Measurements from ENCODE around the gene UGT1A1.

UGT1A1 gene

DNA sequence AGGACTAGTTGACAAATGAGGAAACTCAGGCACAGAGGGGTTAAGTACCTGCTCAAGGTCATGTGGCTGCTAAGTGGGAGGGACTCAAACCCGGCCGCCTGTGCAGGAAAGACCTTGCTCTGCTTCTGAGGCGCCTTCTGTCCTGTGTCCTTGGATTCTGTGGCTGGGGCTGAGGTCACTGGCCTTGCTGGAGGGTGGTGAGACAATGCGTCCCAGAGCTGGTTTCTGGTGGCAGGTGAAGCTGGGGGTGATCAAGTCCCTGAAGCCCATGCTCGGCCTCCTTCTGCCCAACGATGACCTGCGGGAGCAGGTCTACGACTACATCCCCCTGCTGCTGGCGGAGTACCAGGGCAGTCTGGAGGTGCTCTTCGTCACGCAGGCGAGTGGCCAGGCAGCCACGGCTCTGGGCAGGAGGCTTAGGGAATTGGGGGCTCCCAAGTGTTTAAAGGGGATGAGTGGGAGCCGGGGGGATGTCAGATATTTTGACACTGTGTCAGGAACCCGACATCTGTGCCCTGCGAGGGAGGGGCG is 34.1 kb downstream of the UGT1A1 start:
- H3K4me3 ChIP-seq (ENCODE audit: low read depth, low read length), result no peak overlapping the region

DNA sequence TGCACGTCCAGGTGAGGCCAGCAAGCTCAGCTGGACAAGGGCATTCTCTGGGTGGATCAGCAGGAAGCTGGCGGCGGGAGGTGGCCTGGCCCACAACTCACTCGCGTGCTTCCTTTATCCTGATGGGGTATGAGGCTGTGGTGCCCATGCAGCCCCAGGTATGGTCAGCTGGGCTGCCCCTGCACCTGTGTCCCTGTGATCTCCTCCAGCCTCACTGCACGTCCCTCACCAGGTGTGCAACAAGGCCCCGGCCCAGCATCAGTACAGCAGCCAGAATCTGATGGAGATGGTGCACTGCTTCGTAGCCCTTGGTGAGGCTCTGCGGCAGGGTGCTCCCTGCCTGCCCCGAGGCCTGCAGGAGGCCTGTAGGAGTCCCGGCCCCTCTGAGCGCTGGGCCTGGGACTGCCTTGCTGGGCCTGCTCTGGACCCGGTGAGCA is 35.7 kb downstream of the UGT1A1 start:
- no peak overlapping the region for H3K4me3 ChIP-seq (ENCODE audit: low read depth, low read length)

DNA sequence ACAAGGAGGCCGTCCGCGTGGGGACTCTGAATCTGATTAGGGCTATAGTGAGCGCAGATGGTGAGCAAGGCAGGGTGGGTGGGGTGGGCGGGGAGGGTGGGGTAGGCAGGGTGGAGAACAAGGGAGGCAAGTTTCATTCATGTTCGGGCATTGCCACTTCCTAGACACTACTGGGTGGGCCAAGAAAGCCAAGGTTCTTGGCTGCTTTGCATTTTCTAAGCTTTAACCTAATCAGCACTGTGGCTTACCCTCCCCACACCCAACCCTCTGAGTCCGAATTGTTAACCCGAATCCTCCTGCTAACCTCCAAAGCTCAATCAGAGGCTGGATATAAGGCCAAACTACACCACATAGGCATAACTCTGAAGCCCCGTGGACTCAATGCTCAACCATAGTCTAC is 36.2 kb downstream of the UGT1A1 start:
- H3K4me3 ChIP-seq (ENCODE audit: low read depth, low read length), result no peak overlapping the region

DNA sequence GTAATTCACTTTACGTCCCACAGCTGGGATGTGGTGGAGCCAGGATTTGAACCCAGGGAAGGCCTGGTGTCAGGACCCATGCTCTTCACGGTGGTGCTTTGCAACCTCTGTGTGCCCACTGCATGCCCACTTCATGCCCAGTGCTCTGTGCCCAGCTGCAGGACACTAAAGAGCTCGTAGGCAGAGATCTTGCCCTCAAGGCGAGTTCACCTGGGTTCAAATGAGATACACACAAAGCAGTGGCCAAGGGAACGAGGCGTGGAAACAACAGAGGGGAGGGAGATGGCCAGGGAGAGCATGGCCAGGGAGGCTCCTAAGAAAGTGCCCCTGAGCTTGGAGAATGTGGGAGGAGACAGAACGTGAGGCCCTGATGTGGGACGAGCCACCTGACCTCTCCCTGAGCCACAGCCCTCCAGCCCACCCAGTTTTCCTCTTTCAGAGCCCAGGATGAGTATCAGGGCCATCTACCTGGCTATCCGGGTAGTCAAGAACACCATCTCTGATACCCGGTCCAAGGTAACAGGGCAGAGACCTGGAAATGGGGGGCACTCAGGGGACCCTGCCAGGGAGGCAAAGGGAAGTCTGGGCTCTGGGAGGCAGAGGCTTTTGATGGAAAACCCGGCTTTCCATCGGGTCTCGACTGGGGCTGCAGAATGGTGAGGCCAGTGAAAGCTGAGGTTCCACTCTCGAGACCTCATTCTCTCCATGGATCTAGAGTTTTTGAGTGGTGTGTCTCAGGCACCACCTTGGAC is 38.4 kb downstream of the UGT1A1 start:
- no peak overlapping the region for H3K4me3 ChIP-seq (ENCODE audit: low read depth, low read length)

DNA sequence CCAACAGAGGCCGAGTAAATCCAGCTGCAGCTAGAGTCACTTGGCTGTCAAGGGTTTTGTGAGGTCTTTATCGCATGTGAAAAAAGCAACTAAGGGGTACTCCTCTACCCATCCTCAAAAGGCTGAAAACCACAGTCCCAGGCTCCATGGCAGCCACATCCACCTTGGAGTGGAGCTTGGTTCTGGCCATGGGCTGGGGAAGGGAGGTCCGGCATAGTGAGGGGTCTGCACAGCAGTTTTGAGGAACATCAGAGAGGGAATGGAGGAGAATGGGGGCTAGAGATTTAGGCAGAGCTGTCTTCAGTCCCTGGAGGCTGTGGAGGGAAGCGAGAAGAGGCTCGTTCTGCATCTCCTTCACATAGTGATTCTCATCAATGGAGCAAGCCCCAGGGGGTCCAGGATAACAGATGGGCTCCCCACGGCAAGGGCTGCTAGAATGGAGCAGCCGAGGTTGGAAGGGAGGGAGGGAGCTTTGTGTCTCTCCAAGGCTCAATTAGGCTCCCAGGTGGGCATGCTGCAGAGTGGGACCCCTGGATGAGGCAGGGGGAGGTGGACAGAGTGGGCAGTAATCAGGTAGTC is 39.1 kb downstream of the UGT1A1 start:
- H3K4me3 ChIP-seq (ENCODE audit: low read depth, low read length), result no peak overlapping the region

DNA sequence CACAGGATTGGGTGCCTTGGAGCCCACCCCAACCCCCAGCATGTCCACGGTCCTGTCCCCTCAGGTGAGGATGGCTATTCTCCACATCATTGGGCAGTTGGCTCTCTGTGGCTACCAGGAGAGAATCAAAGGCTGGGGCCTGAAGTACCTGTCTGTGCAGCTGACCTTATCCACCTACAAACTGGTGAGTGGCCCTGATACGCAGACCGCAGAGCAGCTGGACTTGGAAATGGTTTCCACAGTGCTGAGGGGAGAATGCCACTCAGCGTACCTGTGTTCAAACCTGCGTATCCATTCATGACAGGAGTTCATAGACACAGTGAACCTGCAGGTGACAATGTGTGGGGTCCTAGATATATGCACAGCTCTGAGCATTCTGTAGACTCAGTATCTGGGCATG is 39.6 kb downstream of the UGT1A1 start:
- H3K4me3 ChIP-seq (ENCODE audit: low read depth, low read length), result no peak overlapping the region

DNA sequence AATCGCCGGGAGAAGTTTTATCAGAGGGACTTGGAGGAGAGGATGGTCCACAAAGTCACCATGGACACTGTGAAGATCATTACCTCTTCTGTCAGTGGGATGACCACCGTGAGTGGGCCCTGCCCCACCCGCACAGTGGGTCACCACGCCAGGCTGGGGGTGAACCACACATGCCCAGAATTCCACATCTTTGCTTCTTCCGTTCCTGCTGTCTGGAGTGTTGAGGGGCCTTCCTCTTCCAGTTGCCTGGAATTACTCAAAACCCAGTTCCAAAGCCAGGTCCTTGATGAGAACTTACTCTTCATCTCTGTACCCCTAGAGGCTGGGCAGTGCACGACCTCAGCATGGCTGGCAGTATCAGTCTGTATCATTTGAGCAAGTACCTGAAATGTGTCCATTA is 40.1 kb downstream of the UGT1A1 start:
- no peak overlapping the region for H3K4me3 ChIP-seq (ENCODE audit: low read depth, low read length)

DNA sequence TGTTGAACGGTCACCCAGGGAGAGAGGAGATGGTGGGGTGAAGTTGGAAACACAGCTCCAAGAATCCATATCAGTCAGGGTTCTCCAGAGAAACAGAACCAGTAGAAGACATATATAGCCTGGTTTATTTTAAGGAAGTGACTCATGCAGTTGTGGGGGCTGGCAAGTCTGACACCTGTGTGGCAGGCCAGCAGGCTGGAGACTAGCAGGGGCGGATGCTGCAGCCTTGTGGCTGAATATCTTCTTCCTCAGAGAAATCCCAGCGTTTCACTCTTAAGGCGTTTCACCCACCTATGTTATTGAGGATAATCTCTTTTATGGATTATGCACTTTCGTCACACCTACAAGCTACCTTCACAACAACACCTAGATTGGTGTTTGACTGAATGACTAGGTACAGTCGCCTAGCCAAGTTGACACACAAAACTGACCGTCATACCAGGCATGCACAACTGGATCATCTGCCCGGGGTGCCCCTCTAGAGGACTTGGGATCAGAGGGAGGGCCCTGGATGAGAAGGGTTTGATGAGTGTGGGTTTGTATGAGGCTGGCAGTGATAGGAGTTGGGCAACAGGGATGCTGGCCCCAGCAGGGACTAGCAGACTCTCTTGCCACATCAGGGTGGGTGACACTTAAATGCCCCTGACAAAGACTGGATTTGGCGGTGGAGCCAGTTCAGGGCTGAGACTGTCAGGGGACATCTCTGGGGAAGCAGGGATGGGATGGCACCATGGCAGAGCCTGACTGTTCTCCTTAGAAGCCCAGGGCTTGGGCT is 41.5 kb downstream of the UGT1A1 start:
- no peak overlapping the region for H3K4me3 ChIP-seq (ENCODE audit: low read depth, low read length)

DNA sequence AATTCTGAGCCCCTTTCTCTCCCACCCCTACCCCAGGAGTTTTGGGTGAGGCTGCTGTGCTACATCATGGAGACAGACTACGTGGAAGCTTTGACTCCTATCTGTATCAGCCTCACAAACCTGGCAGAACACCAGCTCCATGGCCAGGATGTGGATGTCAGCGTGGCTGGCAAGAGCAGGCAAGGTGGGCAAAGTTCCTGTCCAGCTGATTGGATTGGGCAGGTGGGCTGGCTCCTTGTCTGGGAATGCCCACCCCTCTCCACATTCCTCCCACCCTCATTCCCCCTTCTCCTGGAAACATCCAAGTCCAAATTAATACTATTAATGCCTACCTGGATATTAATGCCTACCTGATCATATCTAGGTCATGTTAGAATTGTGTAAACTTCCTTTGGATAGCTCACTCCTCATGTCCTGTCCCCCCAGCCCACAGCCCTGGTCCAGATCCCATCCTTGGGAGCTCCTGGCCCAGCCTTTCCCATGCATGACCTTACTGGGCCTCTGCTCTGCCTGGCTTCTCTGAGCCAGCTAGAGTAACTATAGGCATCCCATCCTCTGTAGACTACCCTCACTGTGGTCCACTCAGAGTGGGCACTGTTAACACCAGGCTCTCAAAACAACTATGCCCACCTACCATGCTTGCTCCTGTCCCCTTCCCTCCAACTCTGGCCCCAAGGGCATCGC is 42.2 kb downstream of the UGT1A1 start:
- no peak overlapping the region for H3K4me3 ChIP-seq (ENCODE audit: low read depth, low read length)

DNA sequence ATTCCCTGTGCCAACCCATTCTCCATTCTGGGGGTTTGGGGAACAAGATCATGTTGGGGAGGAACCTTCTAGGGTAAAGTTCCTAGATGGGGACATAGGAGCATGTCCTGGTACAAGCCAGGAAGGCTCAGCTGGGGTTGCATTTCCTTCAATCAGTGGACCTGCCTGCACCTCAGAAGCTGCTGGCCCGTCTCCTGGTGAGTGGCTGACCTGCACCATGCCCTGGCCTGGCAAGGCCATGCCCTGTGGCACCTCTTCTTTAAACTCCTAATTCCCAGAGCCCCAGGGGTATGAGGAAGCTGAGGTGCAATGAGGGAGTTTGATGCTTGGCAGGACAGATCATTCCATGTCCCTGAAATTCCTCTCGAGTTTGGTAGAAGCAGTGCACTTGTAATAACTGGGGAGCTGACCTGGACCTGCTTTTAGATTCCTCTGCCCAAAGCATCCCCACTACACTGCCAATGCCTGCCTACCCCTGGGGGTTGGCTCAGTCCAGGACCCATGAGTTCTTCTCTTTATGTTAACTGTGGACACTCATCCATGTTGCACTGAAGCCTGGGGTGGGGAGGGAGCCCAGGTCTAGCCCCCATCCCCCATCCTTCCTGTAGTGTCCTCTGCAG is 43.3 kb downstream of the UGT1A1 start:
- H3K4me3 ChIP-seq (ENCODE audit: low read depth, low read length), result no peak overlapping the region

DNA sequence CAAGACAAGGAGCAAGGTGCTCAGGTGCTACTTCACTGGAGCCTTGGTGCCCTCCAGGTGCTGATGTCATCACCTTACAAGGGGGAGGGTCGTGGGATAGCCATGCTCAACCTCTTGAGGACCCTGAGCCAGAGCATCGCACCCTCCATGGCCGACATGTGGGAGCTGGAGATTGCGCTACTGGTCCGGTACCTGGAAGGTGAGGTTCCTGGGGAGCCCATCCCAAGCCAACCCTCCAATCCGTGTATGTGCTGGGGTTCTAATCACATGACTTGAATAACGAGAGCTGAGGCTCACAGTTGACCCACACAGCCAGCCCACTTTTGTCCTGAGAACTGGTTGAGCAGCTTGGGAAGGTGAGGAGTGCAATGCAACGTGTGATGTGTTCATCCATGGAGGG is 43.9 kb downstream of the UGT1A1 start:
- no peak overlapping the region for H3K4me3 ChIP-seq (ENCODE audit: low read depth, low read length)

DNA sequence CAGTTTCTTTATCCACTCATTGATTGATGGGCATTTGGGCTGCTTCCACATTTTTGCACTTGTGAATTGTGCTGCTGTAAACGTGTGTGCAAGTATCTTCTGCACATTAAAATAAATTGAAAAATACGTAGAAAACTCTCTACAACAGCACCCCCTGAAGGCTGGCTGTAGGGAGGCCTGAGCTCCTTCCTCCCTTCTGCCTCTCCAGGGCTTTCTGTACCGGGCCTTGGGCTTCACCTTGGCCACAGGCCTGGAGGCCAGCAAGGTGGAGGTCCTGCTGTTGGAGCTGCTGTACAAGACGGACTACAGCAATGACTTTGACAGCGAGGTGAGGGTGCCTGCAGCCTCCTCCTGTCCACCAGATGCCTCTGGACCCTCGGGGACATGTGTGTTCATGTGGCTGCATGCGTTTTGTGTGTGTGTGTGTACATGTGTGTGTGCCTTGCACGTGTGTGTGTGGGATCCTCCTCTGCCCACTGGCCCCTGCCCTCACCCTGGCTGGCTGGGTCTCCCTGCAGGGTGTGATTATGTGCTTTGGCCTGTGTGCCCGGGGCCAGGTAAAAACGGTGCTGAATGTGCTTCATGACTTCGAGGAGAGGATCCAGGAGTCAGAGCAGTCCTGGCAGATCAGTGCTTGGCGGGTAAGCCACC is 47.3 kb downstream of the UGT1A1 start:
- H3K4me3 ChIP-seq (ENCODE audit: low read depth, low read length), result no peak overlapping the region

DNA sequence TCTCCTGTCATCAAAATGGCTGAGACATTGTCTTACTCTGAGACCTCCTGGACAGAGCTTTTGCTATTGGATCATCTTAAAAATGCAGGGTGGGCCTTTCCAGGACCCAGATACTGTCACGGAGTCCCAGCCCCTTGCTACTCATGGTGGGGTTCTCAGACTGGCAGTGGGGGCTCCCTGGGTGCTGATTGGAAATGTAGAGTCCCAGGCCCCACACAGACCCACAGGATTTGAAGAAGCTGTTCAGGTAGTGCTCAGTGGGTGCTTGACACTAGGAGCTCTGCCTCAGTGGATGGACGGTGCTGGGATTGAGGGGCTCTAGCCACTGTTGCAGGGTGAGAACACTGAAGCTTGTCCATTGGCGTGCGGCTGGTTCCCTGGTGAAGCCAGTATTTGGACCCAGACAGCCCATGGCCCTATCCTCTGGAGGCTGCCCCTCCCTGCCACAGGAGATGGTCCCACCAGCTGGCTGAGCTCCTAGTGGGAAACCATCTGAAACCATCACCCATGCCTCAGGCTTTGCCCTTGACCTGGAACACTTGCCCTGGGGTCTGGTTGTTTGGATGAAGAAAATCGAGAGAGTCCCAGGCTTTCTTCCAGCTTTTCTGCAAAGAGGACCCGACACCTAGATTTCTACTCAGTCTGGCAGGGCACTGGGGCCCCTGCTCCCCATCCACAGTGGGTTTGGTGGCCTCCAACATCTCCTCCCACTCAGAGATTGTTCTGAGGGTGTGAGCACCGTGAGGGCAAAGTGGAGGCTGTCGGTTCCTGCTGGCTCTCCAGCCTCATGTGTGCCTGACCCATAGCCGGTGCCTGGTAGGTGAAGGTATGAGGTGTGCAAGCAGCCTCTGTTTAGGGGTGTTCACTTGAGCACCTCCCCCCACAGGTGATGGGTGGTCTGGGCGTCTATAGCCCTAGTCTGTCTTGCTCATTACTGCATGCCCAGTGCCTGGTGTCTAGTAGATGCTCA is 48.2 kb downstream of the UGT1A1 start:
- no peak overlapping the region for H3K4me3 ChIP-seq (ENCODE audit: low read depth, low read length)

DNA sequence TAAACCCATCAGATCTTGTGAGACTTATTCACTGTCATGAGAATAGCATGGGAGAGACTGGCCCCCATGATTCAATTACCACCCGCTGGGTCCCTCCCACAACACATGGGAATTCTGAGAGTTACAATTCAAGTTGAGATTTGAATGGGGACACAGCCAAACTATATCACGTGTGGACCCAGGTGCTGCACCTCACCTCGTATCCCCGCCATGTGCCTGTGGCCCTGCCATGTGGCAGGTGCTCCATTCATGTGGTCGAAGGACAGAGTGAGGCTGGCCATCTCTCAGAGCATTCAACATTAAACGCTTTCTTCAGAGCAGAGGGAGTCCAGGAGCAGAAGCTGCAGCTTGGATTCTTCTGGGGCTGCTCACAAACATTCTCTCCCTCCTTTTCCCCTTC is 50.3 kb downstream of the UGT1A1 start:
- no peak overlapping the region for H3K4me3 ChIP-seq (ENCODE audit: low read depth, low read length)

DNA sequence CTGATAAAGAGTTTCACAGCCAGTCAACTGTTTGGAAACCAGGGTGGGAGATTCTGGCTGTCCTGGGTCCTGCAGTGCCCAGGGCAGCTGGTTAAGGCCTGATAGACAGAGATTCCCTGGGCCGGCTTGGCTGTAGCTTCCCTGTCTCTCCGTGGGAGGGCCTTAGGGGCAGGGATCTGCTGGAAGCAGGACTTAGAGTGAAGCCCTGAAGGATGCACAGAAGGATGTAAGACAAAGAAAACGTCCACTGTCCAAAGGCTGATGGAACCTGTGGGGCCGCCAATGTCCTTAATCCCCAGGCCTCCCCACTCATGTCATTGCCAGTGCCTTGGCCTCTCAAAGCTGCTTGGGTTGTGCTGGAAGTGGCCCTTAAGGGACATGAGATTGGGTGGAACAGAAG is 51.0 kb downstream of the UGT1A1 start:
- H3K4me3 ChIP-seq (ENCODE audit: low read depth, low read length), result no peak overlapping the region

DNA sequence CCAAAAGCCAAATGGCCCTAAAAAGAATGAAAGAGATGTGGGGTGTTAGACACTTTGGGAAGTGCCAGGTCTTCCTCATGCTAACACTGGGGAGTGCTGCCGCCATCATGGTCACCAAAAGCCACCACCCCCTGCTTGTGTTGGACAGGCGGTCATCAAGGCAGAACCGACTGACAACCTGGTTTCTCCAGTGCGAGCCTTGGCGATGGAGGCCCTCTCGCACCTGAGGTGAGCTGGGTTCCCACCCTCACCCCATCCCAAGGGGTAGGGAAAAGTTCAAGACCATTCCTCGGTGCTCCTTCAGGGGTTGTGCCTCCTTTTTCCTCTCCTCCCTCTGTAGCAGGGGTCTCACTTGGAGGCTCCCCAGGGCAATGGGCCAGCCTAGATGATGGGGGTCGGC is 51.7 kb downstream of the UGT1A1 start:
- H3K4me3 ChIP-seq (ENCODE audit: low read depth, low read length), result no peak overlapping the region

DNA sequence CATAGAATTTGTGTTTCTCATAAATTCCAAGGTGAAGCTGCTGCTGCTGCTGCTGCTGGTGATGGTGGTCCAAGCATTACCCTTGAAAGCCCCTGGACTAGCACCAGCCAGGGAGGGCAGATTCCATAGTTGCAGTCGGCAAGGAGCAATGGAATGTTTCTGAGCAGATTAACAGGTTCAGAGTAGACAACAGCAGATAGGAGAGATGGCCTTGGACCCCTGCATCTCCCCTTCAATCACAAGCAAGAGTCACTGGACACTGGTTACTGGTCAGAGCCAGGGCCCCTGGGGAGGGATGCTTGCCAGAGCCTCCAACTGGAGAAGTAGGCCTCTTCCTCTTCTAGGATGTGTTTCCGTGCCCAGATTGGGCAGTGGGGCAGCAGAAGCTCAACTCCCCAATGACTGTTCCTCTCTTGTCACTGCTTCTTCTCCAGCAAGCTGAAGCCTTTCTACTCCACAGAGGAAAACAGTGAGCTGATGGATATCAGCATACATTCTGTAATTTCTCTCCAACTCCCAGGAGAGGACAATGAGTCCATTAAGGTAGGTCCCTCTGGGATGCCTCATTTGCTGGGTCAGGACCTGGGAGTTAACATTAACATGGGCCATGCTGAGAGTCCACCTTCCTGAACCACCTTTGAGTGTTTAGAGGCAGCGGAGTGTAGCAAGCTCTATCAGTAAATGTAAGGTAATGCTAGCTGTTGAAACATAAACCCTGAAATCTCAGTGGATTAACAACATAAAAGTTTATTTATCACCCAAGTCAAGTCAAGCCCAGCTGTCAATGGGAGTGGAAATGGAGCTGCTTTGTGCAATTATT is 53.4 kb downstream of the UGT1A1 start:
- H3K4me3 ChIP-seq (ENCODE audit: low read depth, low read length), result no peak overlapping the region

DNA sequence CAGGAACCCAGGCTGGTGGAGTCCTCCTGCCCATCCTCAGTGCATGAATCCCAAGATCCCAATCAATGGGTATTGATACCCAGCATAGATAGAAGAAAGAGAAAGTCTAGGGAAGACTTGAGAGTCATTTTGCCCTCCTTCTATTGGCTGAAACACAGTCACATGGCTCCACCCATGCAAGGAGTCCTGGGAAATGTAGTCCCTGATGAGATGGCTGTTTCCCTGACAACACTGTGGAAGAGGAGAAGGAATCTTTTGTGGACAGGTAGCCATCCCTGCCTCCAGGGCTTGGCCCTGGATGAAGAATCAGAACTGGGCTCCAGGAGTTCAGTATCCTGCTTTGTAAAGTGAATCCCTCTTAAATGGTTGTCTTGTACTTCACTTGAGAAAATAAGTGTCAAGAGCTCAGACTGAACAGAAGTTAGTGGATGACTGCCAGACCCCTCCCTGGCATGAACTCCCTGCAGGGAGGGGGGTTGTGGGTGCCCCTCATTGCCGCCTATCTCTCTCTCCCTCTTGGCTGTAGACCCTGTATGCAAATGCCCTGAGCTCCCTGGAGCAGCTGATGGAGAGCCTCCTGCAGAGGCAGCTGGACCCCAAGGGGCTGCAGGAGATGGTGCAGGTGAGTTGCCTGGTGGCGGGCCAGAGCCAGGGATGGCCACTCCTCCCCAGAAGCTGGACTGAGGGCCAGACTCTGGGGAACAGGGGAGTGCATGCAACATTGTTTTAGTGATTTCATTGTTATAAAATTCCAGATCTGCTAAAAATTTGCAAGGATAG is 54.2 kb downstream of the UGT1A1 start:
- no peak overlapping the region for H3K4me3 ChIP-seq (ENCODE audit: low read depth, low read length)
